Gastrocnemius medialis (tissue), 4 donors: ENCODE data around the gene SEMA4G. TPM values are rescaled to one million over a fixed set of nuclear protein-coding genes. Genes with fewer than 3 reads are reported as not detected.

Experiments
- ATAC-seq, 2 donors: fragments of 150-250 bp; one replicate each; pipeline ENCODE4 v1.9.1; 2016
- DNase-seq, 2 donors: peaks; one replicate each; pipeline ENCODE4 v3.0.0-alpha.2; 2019
- H3K27ac ChIP-seq, 4 donors: fragments of 200-600 bp; sonication (generic); 1 replicate in 1 of 4; 2 replicates in 3 of 4; pipeline ENCODE4 v1.5.1; 2016 to 2018; ENCODE audit warnings: mild to moderate bottlenecking in 2 of 4, moderate library complexity in 1 of 4
- H3K27me3 ChIP-seq, 3 donors: fragments of 200-600 bp; sonication (generic) in 2 of 3; 1 replicate in 1 of 3; 2 replicates in 2 of 3; pipeline versions ENCODE4 v1.5.1 to v1.6.0; 2016 to 2019; ENCODE audit warnings: mild to moderate bottlenecking in 1 of 3, moderate library complexity in 1 of 3
- H3K36me3 ChIP-seq, 2 donors: fragments of 200-600 bp; sonication (generic) in 1 of 2; one replicate each; pipeline ENCODE4 v1.5.1; 2017 to 2018
- H3K4me1 ChIP-seq, 2 donors: fragments of 200-600 bp; sonication (generic) in 1 of 2; one replicate each; pipeline ENCODE4 v1.5.1; 2016 to 2017; ENCODE audit warnings: mild to moderate bottlenecking in 2 of 2
- H3K4me3 ChIP-seq, 4 donors: fragments of 200-600 bp; sonication (generic) in 3 of 4; 1 replicate in 1 of 4; 2 replicates in 3 of 4; pipeline ENCODE4 v1.5.1; 2016 to 2019; ENCODE audit warnings: mild to moderate bottlenecking in 2 of 4
- H3K9me3 ChIP-seq, 3 donors: fragments of 200-600 bp; sonication (generic) in 2 of 3; 1 replicate in 1 of 3; 2 replicates in 2 of 3; pipeline ENCODE4 v1.5.1; 2016 to 2019
- CTCF ChIP-seq, 5 experiments: fragments of 450-650 bp in 3 of 5; fragments of 200-600 bp in 2 of 5; sonication (generic) in 2 of 5; IDR thresholded peaks in 4 of 5; conservative IDR thresholded peaks in 1 of 5; 1 replicate in 4 of 5; 2 replicates in 1 of 5; pipeline ENCODE4 v1.5.1; 2016 to 2019; ENCODE audit warnings: antibody characterized with exemption in 5 of 5, mild to moderate bottlenecking in 3 of 5, moderate library complexity in 3 of 5
- POLR2A ChIP-seq, 2 donors: fragments of 450-650 bp; IDR thresholded peaks; one replicate each; pipeline ENCODE4 v1.6.1; 2017; ENCODE audit warnings: antibody characterized with exemption in 2 of 2, mild to moderate bottlenecking in 2 of 2, moderate library complexity in 2 of 2
- in situ Hi-C, 4 donors: fragments of 200-750 bp; cut with MboI; loops; one replicate each; pipeline versions ENCODE4 v1.15.0 to v1.8.0; 2017; ENCODE audit warnings: low sequenced_read_pairs in 4 of 4
- intact Hi-C: fragments of 100-400 bp; cut with DNase I; formaldehyde crosslinking; loops from one replicate; pipeline ENCODE4 v1.15.1; 2023; ENCODE audit warnings: low total_unique reads
- total RNA-seq, 4 donors: library from RNA; depleted of rRNA; stranded (reverse); fragments of >200 nt; gene quantifications; one replicate each; pipeline versions ENCODE4 v1.1.0 to v1.2.3, GENCODE V29; 2016

The SEMA4G gene
- total RNA-seq, 4 donors from 2014 or later, result 0.46 to 1.1 (median 0.52) TPM

DNA sequence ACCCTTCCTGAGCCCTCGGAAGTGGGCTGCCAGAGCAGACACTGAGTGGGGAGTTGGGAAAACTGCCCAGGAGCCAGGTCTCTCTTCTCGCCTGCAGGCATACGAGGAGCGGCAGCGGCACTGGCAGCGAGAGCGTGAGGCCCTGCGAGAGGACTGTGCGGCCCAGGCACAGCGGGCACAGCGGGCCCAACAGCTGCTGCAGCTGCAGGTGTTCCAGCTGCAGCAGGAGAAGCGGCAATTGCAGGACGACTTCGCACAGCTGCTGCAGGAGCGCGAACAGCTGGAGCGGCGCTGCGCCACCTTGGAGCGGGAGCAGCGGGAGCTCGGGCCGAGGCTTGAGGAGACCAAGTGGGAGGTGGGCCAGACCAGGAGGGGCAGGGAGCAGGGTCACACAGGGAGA lies 36.1 kb downstream of the SEMA4G start:
- peaks cover 35 to 48% of the 10 kb centered on the region in 2 donors for H3K4me1 ChIP-seq
- H3K27ac ChIP-seq, result peak overlapping the region in 3 of 4 donors; percentile 3 to 100 (median 52)
- no peak for ATAC-seq
- H3K36me3 ChIP-seq, result peaks cover 0 to 32% of the 10 kb centered on the region in 2 donors
- no peaks in the 10 kb centered on the region for H3K27me3 ChIP-seq
- TF ChIP-seq CTCF (IDR thresholded peaks at IDR 0.05 in 4 of 5, conservative IDR thresholded peaks at IDR 0.05 in 1 of 5) (no peak), POLR2A (IDR thresholded peaks at IDR 0.05) (no peak)
- no peak for DNase-seq
- intact Hi-C loops, result no loop called here
- no peaks in the 10 kb centered on the region for H3K9me3 ChIP-seq
- in situ Hi-C loops, result no loop called here
- H3K4me3 ChIP-seq, result no peak overlapping the region

DNA sequence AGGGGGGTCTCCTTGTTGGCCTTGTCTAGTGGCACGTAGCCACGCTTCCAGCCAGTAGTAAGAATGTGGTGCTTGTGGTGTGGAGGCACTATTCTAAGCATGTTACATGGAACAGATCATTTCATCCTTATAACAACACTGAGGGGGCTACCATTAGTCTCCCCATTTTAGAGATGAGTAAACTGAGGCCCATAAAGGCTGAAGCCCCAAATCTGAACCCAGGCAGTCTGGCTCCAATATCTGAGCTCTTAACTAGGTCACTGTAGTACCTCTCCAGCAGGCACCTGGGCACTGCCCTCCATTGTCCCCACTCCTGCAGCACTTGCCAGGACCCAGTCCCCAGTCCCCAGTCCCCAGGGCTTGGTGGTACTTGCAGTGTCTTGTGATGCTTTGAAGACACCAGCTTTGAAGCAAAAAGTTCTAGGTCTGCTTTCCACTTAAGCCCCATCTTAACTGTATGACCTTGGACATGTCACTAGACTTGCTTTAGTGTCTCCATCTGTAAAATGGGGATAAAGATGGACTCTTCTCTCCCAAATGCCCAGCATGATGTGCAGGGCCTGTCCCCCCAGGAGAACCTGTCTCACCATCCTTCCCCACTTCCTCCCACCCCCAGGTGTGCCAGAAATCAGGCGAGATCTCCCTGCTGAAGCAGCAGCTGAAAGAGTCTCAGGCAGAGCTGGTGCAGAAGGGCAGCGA lies 36.7 kb downstream of the SEMA4G start:
- peaks cover 0 to 32% of the 10 kb centered on the region in 2 donors for H3K36me3 ChIP-seq
- no peak for DNase-seq
- H3K27me3 ChIP-seq, result no peaks in the 10 kb centered on the region
- intact Hi-C loops (no loop called here), in situ Hi-C loops (no loop called here)
- TF ChIP-seq POLR2A (IDR thresholded peaks at IDR 0.05) (no peak), CTCF (IDR thresholded peaks at IDR 0.05 in 4 of 5, conservative IDR thresholded peaks at IDR 0.05 in 1 of 5) (no peak)
- H3K9me3 ChIP-seq, result no peaks in the 10 kb centered on the region
- H3K27ac ChIP-seq, result peak overlapping the region in 2 of 4 donors; percentile 50 to 100
- no peak overlapping the region for H3K4me3 ChIP-seq
- no peak for ATAC-seq
- H3K4me1 ChIP-seq, result peaks cover 30 to 41% of the 10 kb centered on the region in 2 donors

GRCh38 chr10:101006593-101007098 lies 37.3 kb downstream of the SEMA4G start:
- no peak for TF ChIP-seq CTCF (IDR thresholded peaks at IDR 0.05 in 4 of 5, conservative IDR thresholded peaks at IDR 0.05 in 1 of 5)
- no peak for TF ChIP-seq POLR2A (IDR thresholded peaks at IDR 0.05)
- H3K4me3 ChIP-seq, result no peak overlapping the region
- no peaks in the 10 kb centered on the region for H3K9me3 ChIP-seq
- H3K36me3 ChIP-seq, result peaks cover 0 to 32% of the 10 kb centered on the region in 2 donors
- DNase-seq, result no peak
- in situ Hi-C loops (no loop called here), intact Hi-C loops (no loop called here)
- peak overlapping the region in 3 of 4 donors; percentile 43 to 100 (median 50) for H3K27ac ChIP-seq
- no peak for ATAC-seq
- no peaks in the 10 kb centered on the region for H3K27me3 ChIP-seq
- peaks cover 23 to 36% of the 10 kb centered on the region in 2 donors for H3K4me1 ChIP-seq

DNA sequence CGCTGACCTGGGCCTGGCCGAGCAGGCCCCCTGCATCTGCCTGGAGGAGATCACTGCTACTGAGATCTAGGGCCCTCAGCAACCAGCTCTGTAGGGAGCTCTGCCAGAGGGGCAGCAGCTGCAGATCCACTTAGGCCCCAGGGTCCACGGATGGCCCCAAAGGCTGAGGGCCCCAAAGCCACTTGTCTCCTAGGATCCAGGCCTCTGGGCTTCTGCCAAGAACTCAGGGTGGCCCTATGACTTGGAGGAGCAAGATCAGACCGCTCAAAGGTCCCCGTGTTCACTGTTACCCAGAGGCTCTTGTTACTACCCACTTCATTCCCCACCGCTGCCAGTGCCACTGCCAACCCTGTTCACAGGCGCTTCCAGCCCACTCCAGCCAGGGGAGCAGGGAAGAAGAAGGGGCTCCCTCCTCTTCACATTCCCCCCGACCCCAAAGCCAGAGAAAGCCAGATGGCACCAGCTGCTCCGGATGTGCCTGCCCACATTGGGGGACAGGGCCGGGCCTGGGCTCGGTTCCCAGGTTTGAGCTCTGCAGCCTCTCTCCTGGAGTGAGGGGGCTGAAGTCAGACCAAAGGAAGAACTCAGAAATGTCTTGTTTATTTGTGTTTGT lies 37.9 kb downstream of the SEMA4G start:
- H3K27me3 ChIP-seq, result no peaks in the 10 kb centered on the region
- no peaks in the 10 kb centered on the region for H3K9me3 ChIP-seq
- intact Hi-C loops, result no loop called here
- H3K36me3 ChIP-seq, result peaks cover 0 to 32% of the 10 kb centered on the region in 2 donors
- in situ Hi-C loops, result no loop called here
- DNase-seq (no peak), ATAC-seq (no peak)
- no peak for TF ChIP-seq POLR2A (IDR thresholded peaks at IDR 0.05)
- no peak for TF ChIP-seq CTCF (IDR thresholded peaks at IDR 0.05 in 4 of 5, conservative IDR thresholded peaks at IDR 0.05 in 1 of 5)
- peak overlapping the region; percentile 41 to 100 (median 46) for H3K27ac ChIP-seq
- H3K4me3 ChIP-seq, result no peak overlapping the region
- peaks cover 18 to 31% of the 10 kb centered on the region in 2 donors for H3K4me1 ChIP-seq
